Fibroblast of gingiva (primary cell): Measurements from ENCODE around the gene SLC5A8.
A peak's percentile ranks its signal among the peaks of the same experiment; 100 is the strongest.

ENCODE experiments used
- DNase-seq: peaks from one replicate; pipeline ENCODE4 v3.0.0-alpha.2; 2011; ENCODE audit warnings: low read depth

The SLC5A8 gene, protein sequence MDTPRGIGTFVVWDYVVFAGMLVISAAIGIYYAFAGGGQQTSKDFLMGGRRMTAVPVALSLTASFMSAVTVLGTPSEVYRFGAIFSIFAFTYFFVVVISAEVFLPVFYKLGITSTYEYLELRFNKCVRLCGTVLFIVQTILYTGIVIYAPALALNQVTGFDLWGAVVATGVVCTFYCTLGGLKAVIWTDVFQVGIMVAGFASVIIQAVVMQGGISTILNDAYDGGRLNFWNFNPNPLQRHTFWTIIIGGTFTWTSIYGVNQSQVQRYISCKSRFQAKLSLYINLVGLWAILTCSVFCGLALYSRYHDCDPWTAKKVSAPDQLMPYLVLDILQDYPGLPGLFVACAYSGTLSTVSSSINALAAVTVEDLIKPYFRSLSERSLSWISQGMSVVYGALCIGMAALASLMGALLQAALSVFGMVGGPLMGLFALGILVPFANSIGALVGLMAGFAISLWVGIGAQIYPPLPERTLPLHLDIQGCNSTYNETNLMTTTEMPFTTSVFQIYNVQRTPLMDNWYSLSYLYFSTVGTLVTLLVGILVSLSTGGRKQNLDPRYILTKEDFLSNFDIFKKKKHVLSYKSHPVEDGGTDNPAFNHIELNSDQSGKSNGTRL

GRCh38 chr12:101209319-101210302 lies at the start of gene SLC5A8:
Gene SLC5A8 (minus strand): TSS chr12:101210238. CDS start chr12:101209848, 390 bp downstream.
- DNase-seq: no peak

DNA sequence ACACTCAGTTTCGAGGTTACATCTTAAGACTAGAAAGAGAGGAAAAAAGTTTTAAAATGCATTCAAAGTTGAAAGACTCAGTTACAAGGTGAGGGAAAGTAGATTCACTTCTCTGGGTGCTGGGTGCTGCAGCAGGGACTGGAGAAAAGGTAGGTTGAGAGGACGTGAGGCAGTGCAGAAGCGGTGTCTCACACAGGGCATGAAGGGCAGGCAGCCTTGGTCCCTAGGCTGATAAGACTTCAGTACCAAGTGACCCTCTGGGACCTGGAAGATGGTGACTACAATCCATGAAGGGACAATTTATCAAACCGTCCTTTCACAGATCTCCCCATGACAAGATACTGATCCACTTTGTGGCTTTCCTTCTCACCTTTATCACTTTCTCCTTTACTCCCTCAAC lies 47.3 kb upstream of the SLC5A8 start:
- DNase-seq: no peak

GRCh38 chr12:101256266-101256665 lies 46.2 kb upstream of the SLC5A8 start:
- peak; percentile 52 for DNase-seq

DNA sequence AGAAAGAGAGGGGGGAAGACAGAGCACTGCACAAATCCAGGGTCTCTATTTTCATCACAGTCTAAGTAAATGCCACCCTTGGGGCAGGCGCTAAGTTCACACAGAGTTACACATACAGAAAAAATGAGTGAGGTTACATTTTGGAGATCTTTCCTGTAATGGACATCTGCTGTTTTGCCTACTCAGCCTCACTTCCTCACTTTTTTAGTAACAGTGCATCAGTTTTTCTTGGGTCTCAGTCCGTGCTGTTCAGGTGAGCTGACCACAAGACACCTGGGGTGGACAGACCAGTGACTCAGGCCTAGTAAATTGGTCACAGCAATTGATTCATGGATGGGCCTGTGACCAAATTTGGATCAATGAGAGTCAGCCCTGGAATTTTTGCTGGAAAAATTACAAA lies 33.6 kb upstream of the SLC5A8 start:
- no peak for DNase-seq

GRCh38 chr12:101243074-101243473 lies 33.0 kb upstream of the SLC5A8 start:
- DNase-seq: no peak

DNA sequence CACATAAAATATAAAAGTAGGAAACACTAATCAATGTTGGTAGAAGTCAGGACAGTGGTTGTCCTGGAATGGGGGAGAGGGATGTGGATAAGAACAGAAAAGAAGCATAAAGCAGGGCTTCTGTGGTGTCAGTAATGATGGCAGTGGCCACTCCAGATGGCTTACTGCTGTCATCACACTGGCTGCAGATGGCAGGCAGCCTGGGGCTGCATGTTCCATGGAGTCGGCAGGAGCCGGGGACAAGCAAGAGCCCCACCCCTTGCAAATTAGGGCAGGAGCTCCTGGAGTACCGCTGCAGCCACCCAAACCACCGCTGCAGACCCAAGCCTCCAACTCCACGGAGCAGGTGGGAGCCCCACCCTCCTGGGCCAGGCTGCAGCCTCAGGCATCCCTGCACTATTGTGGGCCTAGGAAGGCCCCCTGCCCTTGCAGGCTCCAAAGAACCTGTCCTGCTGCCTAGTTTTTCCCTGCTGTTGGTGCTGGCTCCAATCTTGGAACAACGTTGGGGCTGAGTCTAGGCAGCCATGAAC lies 28.8 kb upstream of the SLC5A8 start:
- DNase-seq: no peak

DNA sequence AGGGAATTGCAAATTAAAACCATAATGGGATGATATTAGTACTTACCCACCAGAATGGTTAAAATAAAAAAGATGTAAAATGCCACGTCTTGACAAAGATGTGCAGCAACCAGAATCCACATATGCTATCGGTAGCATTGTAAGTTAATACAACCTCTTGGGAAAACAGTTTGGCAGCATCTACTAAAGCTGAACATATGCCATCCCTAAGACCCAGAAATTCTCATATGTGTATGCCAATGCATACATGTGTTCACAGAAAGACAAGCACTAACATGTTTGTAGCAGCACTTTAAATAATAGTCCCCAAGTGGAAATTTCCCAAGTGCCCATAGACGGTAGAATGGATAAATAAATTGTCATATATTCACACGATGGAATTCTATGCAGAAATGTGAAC lies 28.3 kb upstream of the SLC5A8 start:
- no peak for DNase-seq

GRCh38 chr12:101235686-101236085 lies 25.6 kb upstream of the SLC5A8 start:
- no peak for DNase-seq

- no peak for DNase-seq
Observed at GRCh38 chr12:101231636-101232035, 21.6 kb upstream of the SLC5A8 start.

- peak; percentile 79 for DNase-seq
Observed at GRCh38 chr12:101230547-101230946, 20.5 kb upstream of the SLC5A8 start.

DNA sequence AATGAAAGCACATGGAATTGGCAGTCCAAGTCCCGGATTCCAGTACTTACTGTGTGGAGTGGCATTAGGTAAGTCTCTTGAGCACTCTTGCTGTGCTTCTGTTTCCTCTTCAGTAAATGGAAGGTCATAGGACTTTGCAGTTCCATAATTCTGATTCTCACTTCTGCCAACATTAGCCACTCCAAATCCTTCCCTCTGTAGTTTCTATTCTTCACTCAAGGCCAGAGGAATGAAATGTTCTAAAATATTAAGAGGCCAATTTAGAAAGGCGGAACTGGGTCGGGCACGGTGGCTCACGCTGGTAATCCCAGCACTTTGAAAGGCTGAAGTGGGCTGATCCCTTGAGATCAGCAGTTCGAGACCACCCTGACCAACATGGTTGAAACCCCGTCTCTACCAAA lies 19.8 kb upstream of the SLC5A8 start:
- DNase-seq: no peak

DNA sequence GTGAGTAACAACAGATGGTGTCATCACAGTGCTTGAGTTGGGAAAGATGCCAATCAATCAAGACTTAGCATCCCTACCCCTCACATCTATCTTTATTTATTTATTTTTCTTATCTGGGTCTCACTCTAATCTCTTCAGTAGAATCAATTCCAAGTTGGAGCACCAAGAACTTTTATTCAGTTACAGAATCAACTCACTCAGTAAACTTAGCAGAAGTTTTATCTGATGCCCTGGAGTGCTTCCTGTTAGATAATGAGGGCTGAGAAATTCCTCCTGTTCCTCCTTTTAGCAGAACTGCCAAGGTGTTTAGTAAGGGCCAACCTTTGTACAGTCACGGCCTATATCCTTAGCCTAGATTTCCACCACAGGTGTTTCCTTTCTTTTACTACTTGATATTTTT lies 11.3 kb upstream of the SLC5A8 start:
- DNase-seq: no peak

DNA sequence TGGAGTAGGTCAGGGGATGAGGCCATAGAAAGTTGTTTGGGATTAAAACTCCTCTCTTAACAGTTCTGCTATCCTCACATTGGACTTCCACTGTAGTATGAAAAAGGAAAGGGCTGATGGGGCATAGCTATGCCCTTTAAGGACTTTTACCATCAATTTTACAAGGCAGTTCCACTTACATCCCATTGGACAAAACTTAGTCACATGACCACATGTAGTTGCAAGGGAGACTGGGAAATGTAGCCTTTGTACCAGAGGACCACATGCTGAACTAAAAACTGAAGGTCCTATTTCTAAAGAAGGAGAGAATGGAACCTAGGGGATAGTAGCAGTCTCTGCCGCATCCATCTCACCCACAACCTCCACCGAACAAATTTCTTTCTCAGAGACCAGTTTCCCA lies 6.8 kb upstream of the SLC5A8 start:
- DNase-seq: no peak

DNA sequence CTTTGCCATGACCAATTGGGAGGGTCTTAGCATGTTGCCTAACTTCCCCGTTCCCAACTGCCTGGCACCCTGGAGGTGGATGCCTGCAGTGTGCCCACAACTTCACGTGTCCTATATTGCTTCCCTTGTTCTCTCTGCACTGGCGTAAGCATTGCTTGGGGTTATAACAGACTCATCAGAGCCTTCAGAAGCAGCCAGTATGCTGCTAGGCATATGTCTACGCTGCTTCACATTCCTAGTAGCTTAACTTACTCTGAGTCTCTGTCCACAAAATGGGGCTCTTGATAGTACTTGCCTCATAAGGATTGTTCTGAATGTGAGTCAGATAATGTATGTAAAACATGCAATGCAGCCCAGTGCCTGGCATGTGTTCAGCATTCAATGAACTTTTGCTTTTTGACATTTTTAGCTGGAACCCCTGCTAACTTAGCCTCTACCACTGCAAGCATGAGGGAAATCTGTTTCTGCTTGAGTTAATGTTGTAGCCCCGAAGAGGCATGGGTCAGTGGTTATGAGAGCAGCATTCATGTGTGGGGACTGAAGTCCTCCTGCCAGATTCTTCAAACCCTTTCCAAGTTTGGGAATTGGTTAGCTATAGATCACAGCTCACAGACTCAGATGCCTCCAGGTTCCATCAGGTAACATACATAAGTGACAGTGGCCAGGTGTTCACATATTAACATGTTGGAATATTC lies 2.8 kb downstream of the SLC5A8 start:
- DNase-seq: no peak

- no peak for DNase-seq
Observed at GRCh38 chr12:101204602-101205304, 5.3 kb downstream of the SLC5A8 start.

DNA sequence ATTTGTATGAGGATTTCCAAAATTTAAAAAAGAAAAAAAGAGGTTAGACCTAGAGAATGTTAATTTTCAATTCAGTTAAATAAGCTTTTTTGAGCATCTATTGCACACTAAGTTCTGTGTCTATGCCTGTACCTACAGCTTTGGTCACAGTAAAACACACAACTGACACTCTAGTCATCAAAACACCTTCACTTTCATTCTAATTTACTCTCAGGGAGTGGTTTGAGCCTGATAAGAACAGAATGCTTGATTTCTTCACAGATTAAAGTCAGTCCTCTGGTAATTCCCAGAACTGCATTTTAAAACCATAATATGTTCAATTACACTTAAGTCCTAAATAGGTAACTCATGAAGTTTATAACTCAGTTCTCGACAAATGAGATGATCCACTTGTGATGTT lies 9.2 kb downstream of the SLC5A8 start:
- DNase-seq: no peak

DNA sequence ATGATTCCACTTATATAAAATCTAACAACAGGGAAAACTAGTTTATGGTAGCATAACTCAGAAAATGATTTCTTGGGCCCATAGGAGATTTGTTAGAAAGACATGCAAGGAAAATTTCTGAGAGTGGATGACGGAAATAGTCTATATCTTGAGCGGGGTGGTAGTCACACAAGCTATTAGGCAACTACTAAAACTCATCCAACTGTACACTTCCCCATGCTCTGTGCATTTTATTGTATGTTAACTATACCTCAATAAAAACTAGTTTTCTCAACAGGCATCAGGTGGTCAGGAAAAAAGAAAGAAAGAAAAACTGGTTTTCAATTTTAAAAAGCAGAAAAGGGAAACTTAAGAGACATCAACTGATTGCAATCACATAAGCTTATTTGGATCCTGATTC lies 9.9 kb downstream of the SLC5A8 start:
- no peak for DNase-seq

DNA sequence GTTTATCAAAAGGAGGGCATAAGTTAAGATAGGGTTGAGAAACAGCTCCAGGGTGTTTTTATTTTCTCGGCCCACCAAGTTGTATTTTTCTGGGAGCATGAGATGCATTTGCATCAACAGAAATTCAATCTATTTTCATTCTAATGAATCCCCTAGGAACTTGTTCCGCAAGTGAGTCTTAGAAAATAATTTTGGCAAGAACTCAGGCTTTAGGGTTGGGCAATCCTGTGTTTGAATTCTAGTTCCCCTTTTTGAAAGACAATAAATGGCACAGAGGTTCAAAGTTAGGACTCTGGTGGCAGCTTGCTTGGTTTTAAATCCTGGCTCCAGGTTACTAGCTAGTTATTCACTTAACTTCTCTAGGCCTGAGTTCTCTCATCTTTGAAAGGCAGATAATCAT lies 23.7 kb downstream of the SLC5A8 start:
- peak; percentile 6 for DNase-seq

DNA sequence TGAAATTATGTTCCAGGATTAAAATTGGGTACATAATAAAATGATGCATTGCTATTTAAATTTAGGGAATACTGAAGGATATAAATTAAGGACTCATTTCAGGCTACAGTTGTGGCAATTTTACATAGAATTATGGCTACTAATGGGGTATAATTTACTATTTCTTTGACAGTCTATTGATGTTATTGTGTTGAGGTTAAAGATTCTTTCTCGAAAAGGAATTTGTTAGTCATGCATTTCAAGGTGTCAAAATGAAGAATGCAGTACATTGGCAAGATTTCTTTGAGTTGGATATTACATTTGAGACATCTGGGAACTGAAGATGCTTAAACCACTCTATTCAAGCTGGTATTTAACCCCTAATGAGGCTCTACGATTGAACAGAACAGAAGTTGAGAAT lies 28.3 kb downstream of the SLC5A8 start:
- no peak for DNase-seq

DNA sequence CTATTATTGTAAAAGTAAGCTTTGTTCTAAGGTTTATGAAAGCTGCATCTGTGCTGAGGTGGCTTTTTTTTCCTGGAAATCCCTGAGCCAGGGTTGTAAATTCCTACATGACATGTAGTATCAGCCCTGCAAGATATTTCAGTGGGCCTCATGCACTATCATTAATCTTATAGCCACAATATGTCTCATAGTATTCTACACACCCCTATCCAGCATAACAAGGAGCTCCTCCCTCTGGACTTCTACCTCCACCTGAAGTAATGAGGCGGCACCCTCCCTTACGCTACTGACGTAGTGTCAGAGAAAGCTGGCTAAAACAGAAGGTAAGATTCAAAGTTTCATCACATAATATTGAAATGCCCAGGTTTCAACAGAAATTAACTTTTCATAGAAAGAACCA lies 35.5 kb downstream of the SLC5A8 start:
- no peak for DNase-seq

GRCh38 chr12:101173197-101173749 lies 36.8 kb downstream of the SLC5A8 start:
- no peak for DNase-seq
